Measurements from ENCODE around the gene UMPS.

GRCh38 chr3:124759666-124760401 lies 29.6 kb downstream of the UMPS start:
- TF ChIP-seq CTCF (conservative IDR thresholded peaks at IDR 0.05; ENCODE audit: low read length), result no peak
- no peak for TF ChIP-seq EZH2phosphoT487 (IDR thresholded peaks at IDR 0.05; ENCODE audit: borderline replicate concordance)

Measured in Loucy (cell line).